Tibial nerve (tissue), 4 donors: ENCODE measurements around the gene CNEP1R1.

Experiments
- CTCF ChIP-seq, 5 experiments: fragments of 200-600 bp in 3 of 5; fragments of 450-650 bp in 2 of 5; sonication (generic) in 3 of 5; IDR thresholded peaks; one replicate each; pipeline ENCODE4 v1.5.1; 2016 to 2019; ENCODE audit warnings: antibody characterized with exemption in 5 of 5, mild to moderate bottlenecking in 3 of 5, moderate library complexity in 2 of 5
- EP300 ChIP-seq, 2 donors: sonication (generic); formaldehyde crosslinking; IDR thresholded peaks; one replicate each; pipeline ENCODE4 v1.6.1; 2017; ENCODE audit warnings: antibody characterized with exemption in 2 of 2, mild to moderate bottlenecking in 1 of 2
- POLR2A ChIP-seq, 2 donors: fragments of 450-650 bp; IDR thresholded peaks; one replicate each; pipeline ENCODE4 v1.6.1; 2017; ENCODE audit warnings: antibody characterized with exemption in 2 of 2, mild to moderate bottlenecking in 2 of 2, moderate library complexity in 2 of 2

GRCh38 chr16:50065241-50065623 lies 40.2 kb downstream of the CNEP1R1 start:
- TF ChIP-seq CTCF (IDR thresholded peaks at IDR 0.05) (no peak), POLR2A (IDR thresholded peaks at IDR 0.05) (no peak), EP300 (IDR thresholded peaks at IDR 0.05) (no peak)
